Activated naive CD8-positive, alpha-beta T cell treated with anti-CD3 and anti-CD28 coated beads, Interleukin-2, amount 50 U/mL, for 24 hours (primary cell): ENCODE measurements around the gene BMI1.

ENCODE experiments used
- ATAC-seq: fragments of 150-1000 bp; cut with Tn5 transposase; one replicate; pipeline ENCODE4 v1.10.0; 2021
- DNase-seq: peaks from one replicate; pipeline ENCODE4 v3.0.0; 2021
- H3K27ac Mint-ChIP-seq: one replicate; pipeline ENCODE4 v1.8.0; 2021; ENCODE audit warnings: mild to moderate bottlenecking, mixed read lengths
- H3K27me3 Mint-ChIP-seq: one replicate; pipeline ENCODE4 v1.8.0; 2021; ENCODE audit warnings: mixed read lengths
- H3K36me3 Mint-ChIP-seq: one replicate; pipeline ENCODE4 v1.8.0; 2021; ENCODE audit warnings: low read depth, mixed read lengths
- H3K4me1 Mint-ChIP-seq: one replicate; pipeline ENCODE4 v1.8.0; 2021; ENCODE audit warnings: mixed read lengths
- H3K4me3 Mint-ChIP-seq: one replicate; pipeline ENCODE4 v1.8.0; 2021; ENCODE audit warnings: mild to moderate bottlenecking, moderate library complexity, mixed read lengths
- H3K9me3 Mint-ChIP-seq: one replicate; pipeline ENCODE4 v1.8.0; 2021; ENCODE audit warnings: mixed read lengths

The BMI1 gene

GRCh38 chr10:22324893-22325271, 4.0 kb downstream of the BMI1 start:
- Mint-ChIP-seq H3K4me3 (peak overlapping the region; percentile 92), H3K27ac (peak overlapping the region; percentile 84), H3K4me1 (peaks cover 42% of the 10 kb centered on the region), H3K36me3 (peaks cover 41% of the 10 kb centered on the region), H3K9me3 (no peaks in the 10 kb centered on the region), H3K27me3 (peaks cover 44% of the 10 kb centered on the region)
- ATAC-seq (no peak), DNase-seq (no peak)

- peak overlapping the region; percentile 92 for H3K4me3 Mint-ChIP-seq
- peaks cover 40% of the 10 kb centered on the region for H3K27me3 Mint-ChIP-seq
- DNase-seq (peak; percentile 67), ATAC-seq (peak; percentile 18)
- peaks cover 38% of the 10 kb centered on the region for H3K4me1 Mint-ChIP-seq
- no peaks in the 10 kb centered on the region for H3K9me3 Mint-ChIP-seq
- H3K27ac Mint-ChIP-seq: peak overlapping the region; percentile 84
- peaks cover 42% of the 10 kb centered on the region for H3K36me3 Mint-ChIP-seq
These were observed 4.6 kb downstream of the BMI1 start for GRCh38 chr10:22325272-22326144.

DNA sequence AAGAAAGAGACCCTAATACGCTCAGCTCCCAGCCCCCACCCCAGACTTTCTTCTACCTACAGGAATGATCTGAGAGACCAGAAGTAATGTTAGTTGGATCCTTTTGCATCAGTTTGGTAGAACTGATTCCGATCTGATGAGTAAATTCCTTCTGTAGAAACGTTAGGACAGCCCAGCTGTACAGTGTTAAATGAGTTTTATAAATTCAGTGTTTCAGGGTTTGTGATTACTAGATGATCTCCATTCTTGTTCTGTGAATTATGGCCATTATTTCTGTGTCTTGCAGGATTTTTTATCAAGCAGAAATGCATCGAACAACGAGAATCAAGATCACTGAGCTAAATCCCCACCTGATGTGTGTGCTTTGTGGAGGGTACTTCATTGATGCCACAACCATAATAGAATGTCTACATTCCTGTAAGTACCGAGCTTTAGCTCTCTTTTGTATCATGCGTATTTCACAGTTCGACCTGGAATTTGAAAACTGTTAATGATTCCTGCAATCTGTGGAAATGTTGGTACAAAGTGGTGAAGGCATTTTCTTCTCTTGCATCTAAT, 5.3 kb downstream of the BMI1 start:
- Mint-ChIP-seq H3K4me3 (peak overlapping the region; percentile 60), H3K36me3 (peaks cover 44% of the 10 kb centered on the region), H3K27me3 (peaks cover 40% of the 10 kb centered on the region), H3K9me3 (no peaks in the 10 kb centered on the region), H3K4me1 (peaks cover 38% of the 10 kb centered on the region), H3K27ac (peak overlapping the region; percentile 42)
- ATAC-seq (no peak), DNase-seq (no peak)

DNA sequence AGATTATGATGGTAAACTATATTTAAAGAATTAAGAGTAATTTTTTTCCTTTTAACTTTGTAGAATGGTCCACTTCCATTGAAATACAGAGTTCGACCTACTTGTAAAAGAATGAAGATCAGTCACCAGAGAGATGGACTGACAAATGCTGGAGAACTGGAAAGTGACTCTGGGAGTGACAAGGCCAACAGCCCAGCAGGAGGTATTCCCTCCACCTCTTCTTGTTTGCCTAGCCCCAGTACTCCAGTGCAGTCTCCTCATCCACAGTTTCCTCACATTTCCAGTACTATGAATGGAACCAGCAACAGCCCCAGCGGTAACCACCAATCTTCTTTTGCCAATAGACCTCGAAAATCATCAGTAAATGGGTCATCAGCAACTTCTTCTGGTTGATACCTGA, 8.3 kb downstream of the BMI1 start:
- DNase-seq: no peak
- Mint-ChIP-seq H3K36me3 (peaks cover 43% of the 10 kb centered on the region), H3K4me1 (peaks cover 31% of the 10 kb centered on the region)

DNA sequence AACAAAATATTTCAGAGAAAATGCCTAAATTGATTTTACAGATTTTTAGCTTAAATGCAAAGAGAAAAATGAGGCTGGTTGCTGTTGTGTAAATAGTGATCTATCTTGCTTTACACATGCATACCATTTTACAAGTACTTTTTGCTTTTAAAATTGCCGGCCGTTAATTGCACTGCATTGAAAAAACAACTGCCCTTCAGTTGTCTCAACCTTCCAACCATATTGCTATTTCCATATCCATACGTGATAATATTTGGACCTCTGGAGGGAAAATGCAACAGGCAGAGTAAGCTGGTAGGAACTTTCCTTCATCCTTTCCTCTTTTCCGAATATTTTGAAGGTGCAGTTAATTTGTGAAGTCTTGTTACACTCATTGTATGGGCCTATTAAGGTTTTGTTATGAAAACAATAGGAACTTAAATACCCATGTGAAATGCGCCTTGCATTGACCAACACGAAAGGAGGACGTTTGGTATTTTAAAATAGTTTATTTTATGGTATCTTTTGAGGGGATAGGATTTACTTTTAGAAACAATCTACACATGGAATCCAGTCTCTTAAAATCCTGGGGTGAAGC, 11.3 kb downstream of the BMI1 start:
- ATAC-seq (no peak), DNase-seq (no peak)
- peaks cover 36% of the 10 kb centered on the region for H3K27me3 Mint-ChIP-seq
- H3K4me1 Mint-ChIP-seq: peaks cover 26% of the 10 kb centered on the region
- H3K27ac Mint-ChIP-seq: no peak overlapping the region
- H3K36me3 Mint-ChIP-seq: peaks cover 32% of the 10 kb centered on the region
- H3K9me3 Mint-ChIP-seq: no peaks in the 10 kb centered on the region
- no peak overlapping the region for H3K4me3 Mint-ChIP-seq

More for the DNA sequence above, 8.3 kb downstream of the BMI1 start:
- no peak overlapping the region for H3K27ac Mint-ChIP-seq
- no peak overlapping the region for H3K4me3 Mint-ChIP-seq
- no peak for ATAC-seq
- peaks cover 39% of the 10 kb centered on the region for H3K27me3 Mint-ChIP-seq
- no peaks in the 10 kb centered on the region for H3K9me3 Mint-ChIP-seq

GRCh38 chr10:22333167-22333974, 12.5 kb downstream of the BMI1 start:
- Mint-ChIP-seq H3K4me1 (peaks cover 32% of the 10 kb centered on the region), H3K27me3 (peaks cover 48% of the 10 kb centered on the region), H3K4me3 (peak overlapping the region; percentile 69), H3K36me3 (peaks cover 25% of the 10 kb centered on the region), H3K9me3 (no peaks in the 10 kb centered on the region), H3K27ac (peak overlapping the region; percentile 67)
- DNase-seq (no peak), ATAC-seq (no peak)

DNA sequence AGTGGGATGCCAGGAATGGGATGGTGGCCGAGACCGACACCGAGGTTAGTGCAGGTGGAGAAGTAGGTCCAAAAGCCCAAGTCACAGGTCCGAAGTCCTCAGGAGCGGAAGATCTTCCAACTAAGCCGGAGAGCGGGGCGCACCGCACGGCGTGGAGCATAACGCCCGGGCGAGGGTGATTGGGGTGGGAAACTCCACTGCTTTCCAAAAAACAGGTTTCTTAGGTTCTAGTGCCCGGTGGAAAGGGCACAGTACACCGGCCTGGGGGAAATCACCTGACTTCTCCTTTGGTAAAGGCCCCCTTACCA, 13.0 kb downstream of the BMI1 start:
- H3K9me3 Mint-ChIP-seq: no peaks in the 10 kb centered on the region
- H3K4me1 Mint-ChIP-seq: peaks cover 37% of the 10 kb centered on the region
- ATAC-seq (no peak), DNase-seq (no peak)
- H3K36me3 Mint-ChIP-seq: peaks cover 25% of the 10 kb centered on the region
- H3K4me3 Mint-ChIP-seq: peak overlapping the region; percentile 69
- H3K27me3 Mint-ChIP-seq: peaks cover 53% of the 10 kb centered on the region
- H3K27ac Mint-ChIP-seq: peak overlapping the region; percentile 44

DNA sequence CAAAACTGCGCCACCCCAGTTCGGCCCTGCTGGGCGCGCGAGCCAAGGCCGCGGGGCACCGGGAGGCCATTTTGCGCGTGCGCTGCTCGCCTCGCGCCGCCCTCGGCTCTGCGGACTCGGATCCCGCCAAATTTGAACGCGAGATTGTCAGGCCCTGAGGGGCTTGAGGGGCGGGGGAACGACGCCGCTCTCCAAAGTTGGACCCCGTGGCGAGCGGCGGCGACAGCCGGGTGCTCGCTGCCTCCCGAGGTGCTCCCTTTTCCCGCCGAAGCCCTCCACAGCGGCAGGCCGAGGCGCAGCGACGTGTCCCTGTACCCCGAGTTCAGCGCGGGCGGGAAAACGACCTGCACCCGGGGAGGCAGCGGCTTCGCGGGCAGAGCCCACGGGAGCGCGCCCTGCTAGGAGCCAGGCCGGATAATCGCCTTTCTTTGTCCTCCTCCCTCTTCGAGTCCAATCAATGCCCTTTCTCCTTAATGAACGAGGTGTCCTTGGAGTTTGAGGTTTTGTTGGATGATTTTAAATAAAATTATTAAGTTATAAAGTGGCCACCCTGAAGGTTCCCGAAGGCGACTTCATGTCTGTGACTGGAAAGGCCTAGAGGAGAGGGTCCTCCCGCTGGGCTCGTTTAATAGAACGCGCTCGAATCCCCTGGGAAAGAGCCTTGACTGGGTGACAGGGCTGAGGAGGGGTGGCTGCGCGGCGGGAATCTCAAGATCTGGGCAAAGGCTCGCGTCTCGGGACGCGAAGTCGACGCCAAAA, 13.7 kb downstream of the BMI1 start:
- H3K9me3 Mint-ChIP-seq: no peaks in the 10 kb centered on the region
- H3K27ac Mint-ChIP-seq: peak overlapping the region; percentile 65
- H3K36me3 Mint-ChIP-seq: peaks cover 19% of the 10 kb centered on the region
- H3K4me3 Mint-ChIP-seq: peak overlapping the region; percentile 76
- ATAC-seq (no peak), DNase-seq (no peak)
- H3K27me3 Mint-ChIP-seq: peaks cover 58% of the 10 kb centered on the region
- peaks cover 42% of the 10 kb centered on the region for H3K4me1 Mint-ChIP-seq

DNA sequence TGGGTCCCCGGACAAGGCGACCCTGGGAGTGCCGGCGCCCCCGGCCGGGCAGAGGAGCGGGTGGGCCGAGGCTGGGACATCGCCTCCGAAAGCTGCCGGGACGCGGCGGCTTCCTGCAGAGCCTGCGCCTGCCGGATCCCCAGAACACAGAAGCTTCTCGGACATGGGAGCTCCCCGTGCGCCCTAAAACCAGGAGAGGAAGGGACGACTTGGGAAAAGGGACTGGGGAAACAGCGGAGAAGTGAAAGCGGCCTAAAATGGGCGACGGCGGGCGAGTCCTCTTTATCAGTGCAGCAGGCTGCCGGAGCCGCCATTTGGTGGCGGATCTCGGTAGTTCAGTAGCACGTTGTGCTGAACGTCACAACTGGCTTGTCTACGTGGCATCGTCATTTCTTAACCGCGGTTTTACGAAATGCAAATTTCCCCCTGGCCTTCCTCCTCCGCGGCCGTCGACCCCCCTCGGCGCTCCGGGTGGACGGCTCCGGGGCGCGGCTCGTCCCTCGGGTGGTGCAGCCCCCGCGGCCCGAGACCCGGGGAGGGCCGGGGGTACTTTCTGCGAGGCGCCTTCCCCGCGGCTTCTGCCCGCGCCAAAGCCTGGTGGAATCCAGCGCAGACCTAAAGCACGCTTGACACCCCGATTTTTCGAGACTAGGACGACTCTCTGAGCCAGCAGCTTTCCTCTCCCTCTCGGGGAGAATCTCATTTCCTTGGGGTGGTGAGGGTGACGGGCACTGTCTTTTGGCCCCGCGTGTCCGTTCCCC, 14.5 kb downstream of the BMI1 start:
- peaks cover 60% of the 10 kb centered on the region for H3K27me3 Mint-ChIP-seq
- peaks cover 50% of the 10 kb centered on the region for H3K4me1 Mint-ChIP-seq
- H3K4me3 Mint-ChIP-seq: peak overlapping the region; percentile 76
- no peaks in the 10 kb centered on the region for H3K9me3 Mint-ChIP-seq
- peak overlapping the region; percentile 65 for H3K27ac Mint-ChIP-seq
- ATAC-seq: peak; percentile 72
- H3K36me3 Mint-ChIP-seq: peaks cover 15% of the 10 kb centered on the region
- DNase-seq: peak; percentile 52

DNA sequence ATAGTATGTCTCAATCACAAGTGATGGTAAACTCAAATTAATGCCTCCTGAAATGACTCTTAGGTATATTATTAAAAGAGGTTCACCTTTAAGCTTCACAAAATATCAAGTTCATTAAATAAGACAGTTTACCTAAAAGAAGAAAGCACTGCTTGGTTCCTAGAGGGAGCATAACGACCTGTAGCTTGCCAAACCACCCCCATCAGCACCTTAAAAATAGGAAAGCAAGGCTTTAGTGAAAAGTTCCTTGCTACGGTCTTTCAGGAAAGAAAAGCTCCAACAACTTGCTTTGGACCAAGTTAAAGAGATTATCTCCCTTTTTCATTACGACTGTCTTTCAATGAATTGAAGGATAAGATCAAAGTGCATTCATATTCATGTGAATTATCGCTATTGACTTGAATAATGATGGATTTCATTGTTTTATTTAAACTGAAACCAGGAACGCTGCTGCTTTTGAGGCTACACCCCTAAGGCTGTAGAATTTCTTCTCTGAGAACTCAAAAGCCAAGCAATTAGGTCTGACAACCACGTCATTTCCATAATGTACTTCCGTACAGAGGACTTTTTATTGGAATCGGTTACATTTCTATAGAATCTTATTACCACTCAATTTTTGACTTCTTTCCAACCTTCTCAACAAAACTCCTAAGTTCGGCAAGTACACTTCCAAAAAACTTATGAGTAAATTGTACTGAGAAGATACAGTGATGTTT, 17.4 kb downstream of the BMI1 start:
- DNase-seq: no peak
- no peak for ATAC-seq
- Mint-ChIP-seq H3K27ac (no peak overlapping the region), H3K36me3 (peaks cover 11% of the 10 kb centered on the region), H3K4me1 (peaks cover 50% of the 10 kb centered on the region), H3K4me3 (no peak overlapping the region), H3K9me3 (no peaks in the 10 kb centered on the region), H3K27me3 (peaks cover 67% of the 10 kb centered on the region)

DNA sequence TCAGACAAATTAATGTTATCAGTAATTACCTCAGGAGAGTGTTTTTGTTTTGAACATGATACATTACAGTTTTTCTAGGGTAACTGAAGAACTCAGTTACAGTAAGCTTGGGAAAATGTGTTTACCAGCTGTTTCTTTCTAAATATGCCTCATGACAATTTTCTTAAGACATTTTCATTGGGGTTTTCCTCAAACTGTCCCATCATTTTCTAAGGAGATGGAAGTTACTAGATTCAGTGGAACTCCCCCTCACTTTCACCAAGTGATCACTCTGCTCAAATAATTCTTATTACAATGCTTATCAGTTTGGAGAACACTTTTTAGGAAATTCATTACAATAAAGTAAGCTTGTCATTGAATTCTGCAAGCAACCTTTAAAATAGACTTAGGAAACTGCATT, 18.0 kb downstream of the BMI1 start:
- ATAC-seq (no peak), DNase-seq (no peak)
- Mint-ChIP-seq H3K36me3 (peaks cover 5% of the 10 kb centered on the region), H3K27ac (peak overlapping the region; percentile 94), H3K4me1 (peaks cover 44% of the 10 kb centered on the region), H3K27me3 (peaks cover 66% of the 10 kb centered on the region), H3K9me3 (no peaks in the 10 kb centered on the region), H3K4me3 (no peak overlapping the region)

- ATAC-seq (no peak), DNase-seq (no peak)
- Mint-ChIP-seq H3K27ac (peak overlapping the region; percentile 94), H3K9me3 (no peaks in the 10 kb centered on the region), H3K4me3 (peak overlapping the region; percentile 84), H3K4me1 (peaks cover 48% of the 10 kb centered on the region), H3K27me3 (peaks cover 75% of the 10 kb centered on the region), H3K36me3 (peaks cover 11% of the 10 kb centered on the region)
These were observed 18.9 kb downstream of the BMI1 start for GRCh38 chr10:22339761-22340328.
